Measurements from ENCODE around the gene TWIST2. TPM values are rescaled to one million over a fixed set of nuclear protein-coding genes. Genes with fewer than 3 reads are reported as not detected.

TWIST2 gene
- total RNA-seq, 1 experiment from 2014 or later, result 0.22 TPM

DNA sequence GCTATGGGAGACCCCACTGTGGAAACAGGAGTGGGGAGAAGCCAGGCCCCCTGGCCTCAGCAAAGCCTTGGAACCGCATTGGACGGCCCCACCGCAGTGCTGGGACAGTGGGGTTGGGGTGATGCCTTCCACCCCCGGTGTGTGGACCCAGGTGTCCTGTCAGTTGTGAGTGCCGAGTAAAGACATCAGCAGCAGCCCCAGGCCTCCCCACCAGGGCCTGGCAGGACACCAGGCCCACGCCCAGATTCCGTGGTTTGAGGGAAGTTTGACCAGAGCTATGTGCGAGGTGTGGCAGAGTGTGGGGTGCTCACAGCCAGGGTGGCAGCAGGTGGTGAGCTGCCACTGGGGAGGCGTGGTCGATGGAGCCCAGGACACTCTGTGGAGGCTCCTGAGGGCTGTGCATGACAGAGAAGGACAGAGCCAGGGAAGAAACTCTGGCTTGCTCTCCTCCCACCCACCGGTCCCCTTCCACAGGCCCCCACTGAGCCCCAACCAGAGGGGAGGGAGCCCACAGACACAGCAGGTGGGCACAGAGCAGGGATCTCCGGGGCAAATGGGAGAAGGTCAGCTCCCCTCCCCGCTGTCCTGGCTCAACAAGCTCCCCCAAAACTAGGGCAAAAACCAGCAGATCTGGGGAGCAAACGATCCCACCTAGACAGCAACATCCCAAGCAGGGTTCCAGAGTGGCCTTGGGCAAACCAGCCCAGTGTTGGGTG is 69.1 kb downstream of the TWIST2 start:
- TF ChIP-seq, protein P1, sequence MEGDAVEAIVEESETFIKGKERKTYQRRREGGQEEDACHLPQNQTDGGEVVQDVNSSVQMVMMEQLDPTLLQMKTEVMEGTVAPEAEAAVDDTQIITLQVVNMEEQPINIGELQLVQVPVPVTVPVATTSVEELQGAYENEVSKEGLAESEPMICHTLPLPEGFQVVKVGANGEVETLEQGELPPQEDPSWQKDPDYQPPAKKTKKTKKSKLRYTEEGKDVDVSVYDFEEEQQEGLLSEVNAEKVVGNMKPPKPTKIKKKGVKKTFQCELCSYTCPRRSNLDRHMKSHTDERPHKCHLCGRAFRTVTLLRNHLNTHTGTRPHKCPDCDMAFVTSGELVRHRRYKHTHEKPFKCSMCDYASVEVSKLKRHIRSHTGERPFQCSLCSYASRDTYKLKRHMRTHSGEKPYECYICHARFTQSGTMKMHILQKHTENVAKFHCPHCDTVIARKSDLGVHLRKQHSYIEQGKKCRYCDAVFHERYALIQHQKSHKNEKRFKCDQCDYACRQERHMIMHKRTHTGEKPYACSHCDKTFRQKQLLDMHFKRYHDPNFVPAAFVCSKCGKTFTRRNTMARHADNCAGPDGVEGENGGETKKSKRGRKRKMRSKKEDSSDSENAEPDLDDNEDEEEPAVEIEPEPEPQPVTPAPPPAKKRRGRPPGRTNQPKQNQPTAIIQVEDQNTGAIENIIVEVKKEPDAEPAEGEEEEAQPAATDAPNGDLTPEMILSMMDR (conservative IDR thresholded peaks at IDR 0.05), result no peak
- H3K4me1 ChIP-seq (ENCODE audit: insufficient read depth, low read length), result no peaks in the 10 kb centered on the region
- no peak overlapping the region for H3K14ac ChIP-seq (ENCODE audit: insufficient read depth, low read length)
- no peak overlapping the region for H2AK5ac ChIP-seq (ENCODE audit: insufficient read length, low read length)
- H3K36me3 Mint-ChIP-seq (ENCODE audit: insufficient read depth in 1 of 3, low read depth in 3 of 3), result no peaks in the 10 kb centered on the region
- H2BK12ac ChIP-seq (ENCODE audit: insufficient read length, low read depth, low read length), result no peak overlapping the region
- H2BK5ac ChIP-seq (ENCODE audit: insufficient read length, low read length), result no peak overlapping the region
- no peak overlapping the region for H4K8ac ChIP-seq (replicated peaks; ENCODE audit: insufficient read length, low read depth, low read length)
- no peaks in the 10 kb centered on the region for H3K27me3 ChIP-seq (ENCODE audit: insufficient read depth, low read length)
- H3K9me3 ChIP-seq (ENCODE audit: control insufficient read depth, low read depth, low read length), result no peaks in the 10 kb centered on the region
- no peak overlapping the region for H3K4me3 Mint-ChIP-seq
- H3K56ac ChIP-seq (ENCODE audit: insufficient read length, low read depth, low read length), result no peak overlapping the region
- H3K9ac ChIP-seq (ENCODE audit: extremely low read depth, insufficient read length, low read length), result no peak overlapping the region
- H3K18ac ChIP-seq (ENCODE audit: insufficient read length, low read depth, low read length), result no peak overlapping the region
- no peaks in the 10 kb centered on the region for H3K23me2 ChIP-seq (ENCODE audit: insufficient read length, low read depth, low read length, poor library complexity, severe bottlenecking)
- no peak overlapping the region for H3K4ac ChIP-seq (ENCODE audit: low read depth, low read length)
- no peak overlapping the region for H3K27ac Mint-ChIP-seq
- no peaks in the 10 kb centered on the region for H3K79me2 ChIP-seq (ENCODE audit: insufficient read depth, low read length)
- no peak overlapping the region for H3T11ph ChIP-seq (ENCODE audit: low read length)
- H3K4me2 ChIP-seq (ENCODE audit: insufficient read depth, insufficient read length, low read length), result no peak overlapping the region
- no peak overlapping the region for H4K5ac ChIP-seq (ENCODE audit: insufficient read length, low read depth, low read length)
- H4K91ac ChIP-seq (ENCODE audit: insufficient read length, low read depth, low read length), result no peak overlapping the region
- H3K27me3 Mint-ChIP-seq (ENCODE audit: low read depth), result peaks cover 22% of the 10 kb centered on the region
- no peaks in the 10 kb centered on the region for H3K79me1 ChIP-seq (ENCODE audit: insufficient read depth, low read depth, low read length, poor library complexity, severe bottlenecking)
- no peak overlapping the region for H3K27ac ChIP-seq (ENCODE audit: insufficient read length, low read depth, low read length)
- no peak for DNase-seq
- no peaks in the 10 kb centered on the region for H3K4me1 Mint-ChIP-seq
- no peak overlapping the region for H2AFZ ChIP-seq (ENCODE audit: low read length)
- no peak overlapping the region for H3K23ac ChIP-seq (ENCODE audit: insufficient read length, low read depth, low read length)
- WGBS (ENCODE audit: extremely low coverage, insufficient read length, low lambda C conversion rate), result no CpG with 5 or more reads among the region's 14 CpGs
- no peak overlapping the region for H2BK20ac ChIP-seq (ENCODE audit: low read depth, low read length, poor library complexity, severe bottlenecking)
- no peaks in the 10 kb centered on the region for H4K20me1 ChIP-seq (ENCODE audit: control insufficient read depth, insufficient read depth, insufficient read length)
- H2BK15ac ChIP-seq (ENCODE audit: low read depth, low read length), result no peak overlapping the region
- peaks cover 0 to 5% of the 10 kb centered on the region in 2 experiments; a peak in 1 of 5 replicates for H3K9me3 Mint-ChIP-seq
- no peak overlapping the region for H2BK120ac ChIP-seq (ENCODE audit: low read depth, low read length, poor library complexity, severe bottlenecking)

Measured in H9 (cell line).